Measurements from ENCODE around the gene HHIPL2. TPM values are rescaled to one million over a fixed set of nuclear protein-coding genes. Genes with fewer than 3 reads are reported as not detected.

HHIPL2 gene
- total RNA-seq (not detected), polyA plus RNA-seq (under 1 TPM in 1 of 3 donors, not detected in 2; 0.20 TPM)
- long read RNA-seq, donor 1: 0 reads
- long read RNA-seq, donor 2: 0 reads
- long read RNA-seq, donor 3: 0 reads
- long read RNA-seq, donor 4: 0 reads
- long read RNA-seq, donor 5: 0 reads
- long read RNA-seq, donor 6: 0 reads
- long read RNA-seq, donor 7: 0 reads
- long read RNA-seq, donor 8: 0 reads
- long read RNA-seq, donor 9: 0 reads
- long read RNA-seq, donor 10: 0 reads

- H3K9me3 ChIP-seq: no peaks in the 10 kb centered on the region
- H3K27me3 ChIP-seq: peaks cover 0 to 25% (median 0%) of the 10 kb centered on the region in 3 donors
- DNase-seq: peak in 1 of 2 donors; percentile 5
- intact Hi-C loops (cut with DNase I; ENCODE audit: low total_unique reads): no loop called here
- H3K36me3 ChIP-seq: no peaks in the 10 kb centered on the region
- H3K4me3 ChIP-seq: no peak within 1 kb of the TSS
- TF ChIP-seq POLR2AphosphoS5 (IDR thresholded peaks at IDR 0.05) (no peak), EP300 (IDR thresholded peaks at IDR 0.05) (no peak), POLR2A (IDR thresholded peaks at IDR 0.05) (no peak)
- TF ChIP-seq, protein P1, sequence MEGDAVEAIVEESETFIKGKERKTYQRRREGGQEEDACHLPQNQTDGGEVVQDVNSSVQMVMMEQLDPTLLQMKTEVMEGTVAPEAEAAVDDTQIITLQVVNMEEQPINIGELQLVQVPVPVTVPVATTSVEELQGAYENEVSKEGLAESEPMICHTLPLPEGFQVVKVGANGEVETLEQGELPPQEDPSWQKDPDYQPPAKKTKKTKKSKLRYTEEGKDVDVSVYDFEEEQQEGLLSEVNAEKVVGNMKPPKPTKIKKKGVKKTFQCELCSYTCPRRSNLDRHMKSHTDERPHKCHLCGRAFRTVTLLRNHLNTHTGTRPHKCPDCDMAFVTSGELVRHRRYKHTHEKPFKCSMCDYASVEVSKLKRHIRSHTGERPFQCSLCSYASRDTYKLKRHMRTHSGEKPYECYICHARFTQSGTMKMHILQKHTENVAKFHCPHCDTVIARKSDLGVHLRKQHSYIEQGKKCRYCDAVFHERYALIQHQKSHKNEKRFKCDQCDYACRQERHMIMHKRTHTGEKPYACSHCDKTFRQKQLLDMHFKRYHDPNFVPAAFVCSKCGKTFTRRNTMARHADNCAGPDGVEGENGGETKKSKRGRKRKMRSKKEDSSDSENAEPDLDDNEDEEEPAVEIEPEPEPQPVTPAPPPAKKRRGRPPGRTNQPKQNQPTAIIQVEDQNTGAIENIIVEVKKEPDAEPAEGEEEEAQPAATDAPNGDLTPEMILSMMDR (IDR thresholded peaks at IDR 0.05): no peak
- 44 to 50% (median 47%) methylated on average over 8 of the region's 8 CpGs for WGBS, 5 donors
- no peaks in the 10 kb centered on the region for H3K4me1 ChIP-seq
- H3K27ac ChIP-seq: no peak within 1 kb of the TSS
These were observed at the start of gene HHIPL2 for GRCh38 chr1:222547944-222548671. Gene HHIPL2, minus strand, starts transcription at chr1:222548104. Its CDS starts 60 bp downstream, at chr1:222548044.

GRCh38 chr1:222596696-222597095, 48.8 kb upstream of the HHIPL2 start:
- intact Hi-C loops (cut with DNase I; ENCODE audit: low total_unique reads): no loop called here
- no peak overlapping the region for H3K4me3 ChIP-seq
- WGBS, 5 donors: 40 to 68% (median 58%) methylated on average over 4 of the region's 4 CpGs
- DNase-seq: no peak
- no peaks in the 10 kb centered on the region for H3K27me3 ChIP-seq
- no peaks in the 10 kb centered on the region for H3K4me1 ChIP-seq
- no peaks in the 10 kb centered on the region for H3K9me3 ChIP-seq
- TF ChIP-seq POLR2A (IDR thresholded peaks at IDR 0.05) (no peak), POLR2AphosphoS5 (IDR thresholded peaks at IDR 0.05) (no peak)
- H3K27ac ChIP-seq: no peak overlapping the region
- no peaks in the 10 kb centered on the region for H3K36me3 ChIP-seq

DNA sequence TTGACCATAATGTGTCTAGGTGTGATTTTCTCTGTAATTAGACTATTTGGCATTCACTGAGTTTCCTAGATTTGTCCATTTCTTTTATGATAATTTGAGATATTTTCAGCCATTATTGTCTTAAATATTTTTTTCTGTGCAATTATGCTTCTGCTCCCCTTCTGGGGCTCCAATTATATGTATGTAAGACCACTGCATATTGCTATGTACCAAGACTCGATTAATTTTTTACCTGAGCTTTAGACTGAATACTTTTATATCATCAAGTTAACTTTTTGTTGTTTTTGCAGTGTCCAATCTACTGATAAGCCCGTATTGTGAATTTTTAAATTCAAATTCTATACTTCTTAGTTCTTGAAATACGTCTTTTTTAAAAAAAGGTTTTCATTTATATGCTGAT, 46.9 kb upstream of the HHIPL2 start:
- Histone ChIP-seq H3K9me3 (no peaks in the 10 kb centered on the region), H3K36me3 (no peaks in the 10 kb centered on the region), H3K4me3 (no peak overlapping the region), H3K27me3 (no peaks in the 10 kb centered on the region), H3K27ac (no peak overlapping the region), H3K4me1 (peaks cover 6 to 11% (median 8%) of the 10 kb centered on the region in 4 donors)
- intact Hi-C loops (cut with DNase I; ENCODE audit: low total_unique reads): no loop called here
- DNase-seq: no peak
- TF ChIP-seq, protein P1 (IDR thresholded peaks at IDR 0.05): no peak
- TF ChIP-seq POLR2AphosphoS5 (IDR thresholded peaks at IDR 0.05): no peak
- no peak for TF ChIP-seq EP300 (IDR thresholded peaks at IDR 0.05)
- no peak for TF ChIP-seq POLR2A (IDR thresholded peaks at IDR 0.05)
- WGBS, 5 donors: 93 to 94% (median 93%) methylated on average over 3 of the region's 3 CpGs

- 81 to 89% (median 85%) methylated on average over 3 of the region's 3 CpGs for WGBS, 5 donors
These were observed 44.3 kb upstream of the HHIPL2 start for GRCh38 chr1:222592171-222592570.

More at GRCh38 chr1:222592171-222592570, 44.3 kb upstream of the HHIPL2 start:
- no peak for TF ChIP-seq POLR2A (IDR thresholded peaks at IDR 0.05)
- TF ChIP-seq POLR2AphosphoS5 (IDR thresholded peaks at IDR 0.05): no peak
- no peak for TF ChIP-seq EP300 (IDR thresholded peaks at IDR 0.05)
- TF ChIP-seq, protein P1 (IDR thresholded peaks at IDR 0.05): no peak
- DNase-seq: no peak
- no peak overlapping the region for H3K4me3 ChIP-seq
- intact Hi-C loops (cut with DNase I; ENCODE audit: low total_unique reads): no loop called here
- H3K27ac ChIP-seq: no peak overlapping the region
- H3K9me3 ChIP-seq: no peaks in the 10 kb centered on the region
- H3K36me3 ChIP-seq: peaks cover 0 to 7% (median 3%) of the 10 kb centered on the region in 4 donors
- H3K27me3 ChIP-seq: no peaks in the 10 kb centered on the region
- H3K4me1 ChIP-seq: peaks cover 6 to 30% (median 24%) of the 10 kb centered on the region in 4 donors
